HFFc6 (cell line): ENCODE data around the gene DOCK11. TPM values are rescaled to one million over a fixed set of nuclear protein-coding genes. Genes with fewer than 3 reads are reported as not detected.

Experiments
- DNase-seq: peaks from one replicate; pipeline ENCODE4 v3.0.0-alpha.2; 2018
- H3K27ac Mint-ChIP-seq: 2 replicates; pipeline ENCODE4 v1.8.0; 2020; ENCODE audit warnings: mild to moderate bottlenecking, mixed read lengths
- H3K27me3 Mint-ChIP-seq: 2 replicates; pipeline ENCODE4 v1.8.0; 2021; ENCODE audit warnings: mild to moderate bottlenecking, moderate library complexity, mixed read lengths; ENCODE audit not compliant: insufficient read depth
- H3K36me3 Mint-ChIP-seq: 2 replicates; pipeline ENCODE4 v1.8.0; 2021; ENCODE audit warnings: low read depth, mixed read lengths
- H3K4me1 Mint-ChIP-seq: 2 replicates; pipeline ENCODE4 v1.8.0; 2020; ENCODE audit warnings: low read depth, mixed read lengths
- H3K4me3 Mint-ChIP-seq: 2 replicates; pipeline ENCODE4 v1.8.0; 2020; ENCODE audit warnings: mild to moderate bottlenecking, moderate library complexity, mixed read lengths
- H3K9me3 Mint-ChIP-seq: 2 replicates; pipeline ENCODE4 v1.8.0; 2020; ENCODE audit warnings: mild to moderate bottlenecking, mixed read lengths
- total RNA-seq, 6 experiments: library from RNA; stranded (reverse); fragmentation: NEBNext Ultra II Directional; extraction: Animal tissue kit (Norgen Biotek cat#: 25700); gene quantifications; 2 replicates in 1 of 6; 3 replicates in 5 of 6; pipeline ENCODE4 v1.2.3, GENCODE V29; 2021
- TF ChIP-seq, protein P1 (sequence below): fragments of 200-600 bp; sonication (generic); IDR thresholded peaks from 2 replicates; pipeline ENCODE4 v1.5.0; 2021; ENCODE audit warnings: antibody characterized with exemption, mild to moderate bottlenecking

Gene DOCK11
- total RNA-seq, 6 experiments from 2014 or later: 16.2 to 18.2 (median 17.7) TPM

DNA sequence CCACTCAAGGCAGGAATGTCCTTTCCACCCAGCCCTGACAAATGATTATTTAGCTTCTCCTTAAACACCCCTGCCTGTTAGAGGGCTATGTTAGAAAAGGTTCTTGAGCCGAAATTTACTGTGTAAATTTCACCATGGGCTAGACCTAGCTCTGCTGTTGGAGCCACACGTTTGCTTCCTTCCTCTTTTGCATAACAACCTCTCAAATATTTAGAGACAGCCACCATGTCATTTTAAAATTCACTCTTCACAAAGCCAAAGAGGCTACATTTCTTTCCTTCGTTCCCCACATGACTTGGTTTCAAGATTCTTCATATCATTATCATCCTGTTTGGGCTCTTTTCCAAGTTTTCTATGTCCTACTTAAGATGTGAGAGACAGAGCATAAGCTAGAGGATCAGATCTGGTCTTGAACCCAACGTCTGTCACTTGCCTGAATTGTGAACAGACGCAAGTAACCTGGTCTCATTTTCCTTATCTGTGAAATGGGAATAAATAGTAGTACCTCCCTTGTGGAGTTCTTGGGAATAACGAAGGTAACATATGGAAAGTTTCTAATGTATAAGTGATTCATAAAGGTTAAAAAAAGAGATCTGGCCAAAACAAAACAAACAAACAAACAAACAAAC lies 6.7 kb downstream of the DOCK11 start:
- DNase-seq: no peak
- H3K9me3 Mint-ChIP-seq: no peaks in the 10 kb centered on the region
- peaks cover 20% of the 10 kb centered on the region for H3K4me1 Mint-ChIP-seq
- TF ChIP-seq, protein P1, sequence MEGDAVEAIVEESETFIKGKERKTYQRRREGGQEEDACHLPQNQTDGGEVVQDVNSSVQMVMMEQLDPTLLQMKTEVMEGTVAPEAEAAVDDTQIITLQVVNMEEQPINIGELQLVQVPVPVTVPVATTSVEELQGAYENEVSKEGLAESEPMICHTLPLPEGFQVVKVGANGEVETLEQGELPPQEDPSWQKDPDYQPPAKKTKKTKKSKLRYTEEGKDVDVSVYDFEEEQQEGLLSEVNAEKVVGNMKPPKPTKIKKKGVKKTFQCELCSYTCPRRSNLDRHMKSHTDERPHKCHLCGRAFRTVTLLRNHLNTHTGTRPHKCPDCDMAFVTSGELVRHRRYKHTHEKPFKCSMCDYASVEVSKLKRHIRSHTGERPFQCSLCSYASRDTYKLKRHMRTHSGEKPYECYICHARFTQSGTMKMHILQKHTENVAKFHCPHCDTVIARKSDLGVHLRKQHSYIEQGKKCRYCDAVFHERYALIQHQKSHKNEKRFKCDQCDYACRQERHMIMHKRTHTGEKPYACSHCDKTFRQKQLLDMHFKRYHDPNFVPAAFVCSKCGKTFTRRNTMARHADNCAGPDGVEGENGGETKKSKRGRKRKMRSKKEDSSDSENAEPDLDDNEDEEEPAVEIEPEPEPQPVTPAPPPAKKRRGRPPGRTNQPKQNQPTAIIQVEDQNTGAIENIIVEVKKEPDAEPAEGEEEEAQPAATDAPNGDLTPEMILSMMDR: no peak
- no peaks in the 10 kb centered on the region for H3K36me3 Mint-ChIP-seq
- no peaks in the 10 kb centered on the region for H3K27me3 Mint-ChIP-seq
- no peak overlapping the region for H3K4me3 Mint-ChIP-seq
- H3K27ac Mint-ChIP-seq: no peak overlapping the region

DNA sequence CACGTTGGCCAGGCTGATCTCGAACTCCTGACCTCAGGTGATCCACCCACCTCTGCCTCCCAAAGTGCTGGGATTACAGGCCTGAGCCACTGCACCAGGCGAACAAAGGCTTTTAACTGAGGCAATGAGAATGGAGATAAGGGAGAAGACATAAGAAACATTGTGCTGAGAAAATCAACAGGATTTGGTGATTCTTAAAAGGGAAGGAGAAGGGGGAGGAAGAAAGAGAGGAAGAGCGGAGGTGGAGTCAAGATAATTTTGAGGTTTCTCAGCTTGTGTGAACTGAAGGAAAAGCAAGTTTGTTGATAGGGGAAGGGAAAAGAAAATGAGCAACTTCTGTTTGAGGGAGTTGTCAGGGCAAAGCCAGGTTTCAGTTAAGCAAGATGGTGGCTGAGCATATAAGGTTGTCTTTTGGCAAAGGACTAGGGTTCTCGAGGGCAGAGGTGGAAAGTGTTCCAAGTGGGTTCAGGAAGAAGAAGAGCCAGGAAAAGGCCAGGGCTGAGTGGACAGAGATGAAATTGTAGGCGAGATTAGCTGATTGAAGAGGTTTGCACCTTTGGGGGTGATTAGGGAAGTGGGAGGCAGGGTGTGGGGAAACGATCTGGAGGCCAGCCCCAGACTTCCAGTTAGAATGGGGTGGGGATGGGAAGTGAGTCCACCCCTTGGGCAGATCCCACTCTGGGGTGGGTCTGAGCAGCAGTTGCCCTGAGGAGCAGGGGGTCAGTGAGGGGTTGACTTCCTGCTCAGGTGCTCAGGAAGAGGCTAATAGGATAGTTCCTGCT lies 7.8 kb downstream of the DOCK11 start:
- no peak for DNase-seq
- H3K9me3 Mint-ChIP-seq: no peaks in the 10 kb centered on the region
- H3K4me1 Mint-ChIP-seq: peaks cover 12% of the 10 kb centered on the region; the same call in 1 of the 2 replicates
- H3K27me3 Mint-ChIP-seq: no peaks in the 10 kb centered on the region
- no peak overlapping the region for H3K4me3 Mint-ChIP-seq
- no peaks in the 10 kb centered on the region for H3K36me3 Mint-ChIP-seq
- H3K27ac Mint-ChIP-seq: no peak overlapping the region
- TF ChIP-seq, protein P1: no peak

DNA sequence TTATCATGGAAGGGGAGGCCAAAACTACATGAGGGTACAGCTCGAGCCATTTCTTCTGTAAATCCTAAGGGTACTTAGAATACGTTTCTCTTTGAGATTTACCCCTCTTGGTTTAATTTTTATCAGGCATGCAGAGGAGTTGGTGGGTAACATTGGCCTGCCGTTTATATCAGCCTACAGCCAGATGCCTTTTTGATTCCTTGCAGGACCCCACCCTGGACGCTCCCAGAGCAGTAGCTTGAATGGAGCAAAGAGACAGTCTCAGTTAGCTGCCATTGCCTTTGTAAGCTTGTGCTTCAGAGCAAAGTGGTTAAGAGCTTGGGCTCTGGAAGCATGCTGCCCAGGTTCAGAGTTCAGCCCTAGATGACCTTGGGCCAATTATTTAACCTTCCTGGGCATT lies 9.0 kb downstream of the DOCK11 start:
- H3K9me3 Mint-ChIP-seq: no peaks in the 10 kb centered on the region
- H3K4me3 Mint-ChIP-seq: no peak overlapping the region
- TF ChIP-seq, protein P1: no peak
- no peaks in the 10 kb centered on the region; the same call in 1 of the 2 replicates for H3K36me3 Mint-ChIP-seq
- no peak overlapping the region for H3K27ac Mint-ChIP-seq
- DNase-seq: no peak
- no peaks in the 10 kb centered on the region for H3K27me3 Mint-ChIP-seq
- peaks cover 12% of the 10 kb centered on the region; the same call in 1 of the 2 replicates for H3K4me1 Mint-ChIP-seq

DNA sequence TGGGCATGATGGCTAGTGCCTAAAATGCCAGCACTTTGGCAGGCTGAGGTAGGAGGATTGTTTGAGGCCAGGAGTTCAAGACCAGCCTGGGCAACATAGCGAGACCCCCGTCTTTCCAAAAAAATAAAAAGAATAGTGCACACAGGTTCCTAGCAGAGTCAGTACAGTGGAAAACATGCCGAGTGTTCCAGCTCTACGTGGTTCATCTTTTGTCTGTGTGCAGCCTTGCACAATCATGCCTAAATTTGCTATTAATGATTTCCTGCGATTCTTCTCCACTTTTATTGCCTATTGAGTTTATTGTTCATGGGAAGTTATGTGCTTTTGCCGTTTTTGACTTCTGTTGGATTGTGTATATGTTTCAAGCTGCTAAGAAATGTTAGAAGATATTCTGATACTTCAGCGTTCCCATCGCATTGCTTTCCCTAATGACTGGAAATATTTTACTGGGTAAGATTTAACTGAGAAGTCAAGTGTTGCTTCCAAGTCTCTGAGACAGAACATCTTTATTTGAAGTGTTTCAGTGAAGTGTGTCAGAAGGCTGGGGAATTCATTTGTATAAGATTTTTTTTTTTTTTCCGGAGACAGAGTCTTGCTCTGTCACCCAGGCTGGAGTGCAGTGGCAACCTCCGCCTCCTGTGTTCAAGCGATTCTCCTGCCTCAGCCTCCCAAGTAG lies 11.3 kb downstream of the DOCK11 start:
- Mint-ChIP-seq H3K9me3 (no peaks in the 10 kb centered on the region), H3K4me1 (peaks cover 12% of the 10 kb centered on the region; the same call in 1 of the 2 replicates), H3K27me3 (no peaks in the 10 kb centered on the region; the same call in 1 of the 2 replicates), H3K27ac (no peak overlapping the region), H3K4me3 (no peak overlapping the region), H3K36me3 (no peaks in the 10 kb centered on the region; the same call in 1 of the 2 replicates)
- DNase-seq: no peak
- TF ChIP-seq, protein P1: no peak

DNA sequence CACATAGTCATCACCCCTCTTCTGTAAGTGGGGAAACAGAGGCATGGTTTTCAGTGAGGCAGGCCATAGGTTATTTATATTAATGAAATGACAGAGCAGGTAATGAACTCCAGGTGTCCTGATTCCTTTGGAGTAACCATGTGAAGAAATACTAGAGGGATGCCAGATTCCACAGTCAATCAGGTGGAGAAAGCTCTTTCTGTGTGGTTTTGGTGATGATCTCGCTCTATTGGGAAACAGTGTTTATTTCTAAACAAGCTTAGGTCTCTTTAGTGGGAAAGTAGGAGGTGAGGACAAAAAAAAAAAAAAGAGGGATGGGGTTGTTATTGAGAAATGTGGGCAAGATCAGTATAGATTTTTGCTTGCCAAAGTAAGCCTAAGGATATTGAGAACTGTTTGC lies 12.2 kb downstream of the DOCK11 start:
- Mint-ChIP-seq H3K27me3 (no peaks in the 10 kb centered on the region; the same call in none of the 2 replicates), H3K36me3 (peaks cover under 1% of the 10 kb centered on the region), H3K9me3 (no peaks in the 10 kb centered on the region), H3K4me1 (peaks cover 7% of the 10 kb centered on the region), H3K4me3 (no peak overlapping the region), H3K27ac (no peak overlapping the region)
- DNase-seq: no peak
- TF ChIP-seq, protein P1: no peak
